A549 (cell line): ENCODE results near the gene SELENOK. TPM values are rescaled to one million over a fixed set of nuclear protein-coding genes. Genes with fewer than 3 reads are reported as not detected.

Experiments used
- ATAC-seq, 2 experiments: fragments of 200-7000 bp in 1 of 2; fragments of >200 bp in 1 of 2; cut with Nextera tagmentation in 1 of 2; cut with Tn5 transposase in 1 of 2; 3 replicates each; pipeline versions ENCODE4 v1.8.0 to v1.9.1; 2018 to 2020; ENCODE audit warnings: mild to moderate bottlenecking in 1 of 2, moderate library complexity in 1 of 2
- CTCF ChIA-PET: fragments of 300-600 bp; sonication (Branson Sonifier 250); formaldehyde crosslinking; extraction: SDS; loops from one replicate; lab custom pipeline; 2021; ENCODE audit warnings: antibody characterized with exemption, inconsistent platforms; lab: Yijun Ruan, JAX
- POLR2A ChIA-PET: fragments of 350-600 bp; formaldehyde crosslinking; extraction: SDS; loops from one replicate; lab custom pipeline; 2021; ENCODE audit warnings: antibody characterized with exemption, inconsistent platforms; lab: Yijun Ruan, JAX
- DNase-seq, 2 experiments: peaks; one replicate each; pipeline versions ENCODE4 v3.0.0 to v3.0.0-alpha.2; 2011 to 2016; ENCODE audit warnings: low read depth in 1 of 2, low spot score in 1 of 2
- FAIRE-seq: peaks from 2 replicates; lab custom pipeline; 2011; peaks lifted over from hg19 to GRCh38; lab: Jason Lieb, UNC
- H3K27ac ChIP-seq, 2 experiments: fragments of >200 bp; sonication (Bioruptor Twin); formaldehyde crosslinking; 3 replicates each; pipeline ENCODE4 v1.5.1; 2016 to 2017
- H3K4me1 ChIP-seq: fragments of >200 bp; sonication (Bioruptor Twin); formaldehyde crosslinking; 3 replicates; pipeline ENCODE4 v1.6.1; 2016
- H3K4me2 ChIP-seq: fragments of >200 bp; sonication (Bioruptor Twin); formaldehyde crosslinking; 3 replicates; pipeline ENCODE4 v1.6.1; 2016
- H3K4me3 ChIP-seq: fragments of >200 bp; sonication (Bioruptor Twin); formaldehyde crosslinking; 3 replicates; pipeline ENCODE4 v1.5.1; 2016
- H3K9me3 ChIP-seq: fragments of >200 bp; sonication (Bioruptor Twin); formaldehyde crosslinking; 3 replicates; pipeline ENCODE4 v1.6.1; 2016
- EHMT2 ChIP-seq: fragments of 200-600 bp; sonication (generic); IDR thresholded peaks from 2 replicates; pipeline ENCODE4 v1.6.1; 2016; ENCODE audit warnings: antibody characterized with exemption, low read depth, mild to moderate bottlenecking, moderate library complexity
- EP300 ChIP-seq, 2 experiments: fragments of >200 bp; sonication (Bioruptor Twin); formaldehyde crosslinking; IDR thresholded peaks; 2 replicates in 1 of 2; 3 replicates in 1 of 2; pipeline ENCODE4 v1.6.1; 2016 to 2017
- FOSB ChIP-seq: fragments of 250-450 bp; sonication (Bioruptor Pico); IDR thresholded peaks from 2 replicates; pipeline ENCODE4 v1.5.0; 2020; ENCODE audit warnings: mild to moderate bottlenecking, moderate library complexity
- HDAC2 ChIP-seq: fragments of 200-600 bp; sonication (generic); IDR thresholded peaks from 2 replicates; pipeline ENCODE4 v1.6.1; 2016
- KDM5A ChIP-seq: fragments of 200-600 bp; sonication (generic); IDR thresholded peaks from 2 replicates; pipeline ENCODE4 v1.6.1; 2016; ENCODE audit warnings: antibody characterized with exemption, mild to moderate bottlenecking
- MAFK ChIP-seq: fragments of 450-650 bp; IDR thresholded peaks from 2 replicates; pipeline ENCODE4 v1.6.1; 2014; ENCODE audit not compliant: partially characterized antibody
- NPAS2 ChIP-seq: fragments of 250-450 bp; sonication (Bioruptor Pico); IDR thresholded peaks from 2 replicates; pipeline ENCODE4 v1.8.0; 2022; ENCODE audit warnings: mild to moderate bottlenecking, moderate library complexity, borderline replicate concordance
- NR3C1 ChIP-seq: fragments of >200 bp; sonication (Bioruptor Twin); formaldehyde crosslinking; IDR thresholded peaks from 3 replicates; pipeline ENCODE4 v1.6.1; 2017
- PHF8 ChIP-seq: fragments of 200-600 bp; sonication (generic); IDR thresholded peaks from 2 replicates; pipeline ENCODE4 v1.6.1; 2016; ENCODE audit warnings: low read depth, mild to moderate bottlenecking, antibody characterized with exemption, moderate library complexity, borderline replicate concordance
- POLR2A ChIP-seq: IDR thresholded peaks from 2 replicates; pipeline ENCODE4 v1.6.1; 2012; ENCODE audit warnings: mild to moderate bottlenecking, low read length
- POLR2AphosphoS2 ChIP-seq: conservative IDR thresholded peaks from 2 replicates; pipeline ENCODE4 v1.6.1; 2012; ENCODE audit warnings: low read length, improper control_type of control experiment, inconsistent platforms
- RNF2 ChIP-seq: fragments of 200-600 bp; sonication (generic); IDR thresholded peaks from 2 replicates; pipeline ENCODE4 v1.6.1; 2016; ENCODE audit warnings: low read depth, mild to moderate bottlenecking, antibody characterized with exemption, moderate library complexity, borderline replicate concordance
- SMC3 ChIP-seq: fragments of >200 bp; sonication (Bioruptor Twin); formaldehyde crosslinking; IDR thresholded peaks from 3 replicates; pipeline ENCODE4 v1.6.1; 2018; ENCODE audit warnings: inconsistent platforms
- TFCP2L1 ChIP-seq: fragments of 250-450 bp; sonication (Bioruptor Pico); IDR thresholded peaks from 2 replicates; pipeline ENCODE4 v1.5.0; 2021; ENCODE audit warnings: mild to moderate bottlenecking
- TP53 ChIP-seq: fragments of 250-450 bp; sonication (Bioruptor Pico); IDR thresholded peaks from 2 replicates; pipeline ENCODE4 v1.5.0; 2021; ENCODE audit warnings: mild to moderate bottlenecking, moderate library complexity
- ZC3H11A ChIP-seq: fragments of 450-650 bp; IDR thresholded peaks from 2 replicates; pipeline ENCODE4 v1.6.1; 2014; ENCODE audit warnings: antibody characterized with exemption, mild to moderate bottlenecking
- ZFP36 ChIP-seq: fragments of 450-650 bp; IDR thresholded peaks from 2 replicates; pipeline ENCODE4 v1.6.1; 2014; ENCODE audit warnings: borderline replicate concordance; ENCODE audit not compliant: partially characterized antibody
- ZNF302 ChIP-seq: fragments of 250-450 bp; sonication (Bioruptor Pico); IDR thresholded peaks from 2 replicates; pipeline ENCODE4 v1.9.0; 2021; ENCODE audit warnings: inconsistent platforms, mild to moderate bottlenecking, moderate library complexity
- WGBS: methylation state at CpG from one replicate; pipeline ENCODE4 v1.1.6; 2017; ENCODE audit errors: missing lambda C conversion rate; 5-methylcytosine and 5-hydroxymethylcytosine counted together
- polyA plus RNA-seq, 4 experiments: library from polyadenylated mRNA; depleted of rRNA in 3 of 4; stranded (reverse); fragments of >200 nt; fragmentation: RNase III in 1 of 4; extraction: RNeasy Plus Mini Kit Qiagen cat#74134 plus additional on column Dnase treatment in 1 of 4; gene quantifications; 2 replicates in 3 of 4; 3 replicates in 1 of 4; pipeline ENCODE4 v1.2.3, GENCODE V29; 2011 to 2017
- TF ChIP-seq, protein P1 (sequence below): fragments of 250-450 bp; sonication (Bioruptor Pico); IDR thresholded peaks from 2 replicates; pipeline ENCODE4 v1.5.0; 2020; ENCODE audit warnings: low read depth, mild to moderate bottlenecking, moderate library complexity
- TF ChIP-seq, protein P2 (sequence below): IDR thresholded peaks from 2 replicates; pipeline ENCODE4 v1.6.1; 2012
- TF ChIP-seq, protein P3 (sequence below): fragments of >200 bp; sonication (Bioruptor Twin); formaldehyde crosslinking; IDR thresholded peaks from 2 replicates; pipeline ENCODE4 v1.6.1; 2016
- TF ChIP-seq, protein P4 (sequence below): IDR thresholded peaks from 2 replicates; pipeline ENCODE4 v1.6.1; 2012

SELENOK gene
- polyA plus RNA-seq, 2 of the 4 experiments (the other 2 are of a cell fraction), result 44.3 to 54.3 TPM

DNA sequence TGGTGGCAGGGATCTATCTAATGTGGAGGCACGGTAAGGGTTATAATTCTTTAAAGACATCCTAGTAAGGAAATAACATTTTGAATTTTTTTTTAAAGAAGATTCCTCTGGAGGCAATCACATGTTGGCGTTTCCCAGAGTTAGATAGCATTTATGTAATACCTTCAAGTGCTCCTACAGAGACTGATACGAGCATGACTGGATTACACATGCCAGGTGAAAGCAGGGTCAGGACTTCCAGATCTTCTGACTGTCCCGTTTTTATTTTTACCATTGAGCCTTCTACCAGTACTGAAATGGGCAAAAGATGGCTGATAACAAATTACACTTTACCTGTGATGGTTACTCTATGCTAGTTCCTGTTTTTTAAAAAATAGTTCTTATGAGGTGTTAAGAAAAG, 31.5 kb downstream of the SELENOK start:
- Histone ChIP-seq H3K4me2 (no peak overlapping the region), H3K27ac (no peak overlapping the region), H3K9me3 (no peaks in the 10 kb centered on the region), H3K4me1 (no peaks in the 10 kb centered on the region), H3K4me3 (no peak overlapping the region)
- no peak for ATAC-seq
- no peak for FAIRE-seq
- DNase-seq, result no peak
- POLR2A ChIA-PET, result no interaction called here
- CTCF ChIA-PET, result no interaction called here
- TF ChIP-seq, protein P1, sequence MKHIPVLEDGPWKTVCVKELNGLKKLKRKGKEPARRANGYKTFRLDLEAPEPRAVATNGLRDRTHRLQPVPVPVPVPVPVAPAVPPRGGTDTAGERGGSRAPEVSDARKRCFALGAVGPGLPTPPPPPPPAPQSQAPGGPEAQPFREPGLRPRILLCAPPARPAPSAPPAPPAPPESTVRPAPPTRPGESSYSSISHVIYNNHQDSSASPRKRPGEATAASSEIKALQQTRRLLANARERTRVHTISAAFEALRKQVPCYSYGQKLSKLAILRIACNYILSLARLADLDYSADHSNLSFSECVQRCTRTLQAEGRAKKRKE (CRISPR knock-in tag), result no peak
- TF ChIP-seq, protein P2, sequence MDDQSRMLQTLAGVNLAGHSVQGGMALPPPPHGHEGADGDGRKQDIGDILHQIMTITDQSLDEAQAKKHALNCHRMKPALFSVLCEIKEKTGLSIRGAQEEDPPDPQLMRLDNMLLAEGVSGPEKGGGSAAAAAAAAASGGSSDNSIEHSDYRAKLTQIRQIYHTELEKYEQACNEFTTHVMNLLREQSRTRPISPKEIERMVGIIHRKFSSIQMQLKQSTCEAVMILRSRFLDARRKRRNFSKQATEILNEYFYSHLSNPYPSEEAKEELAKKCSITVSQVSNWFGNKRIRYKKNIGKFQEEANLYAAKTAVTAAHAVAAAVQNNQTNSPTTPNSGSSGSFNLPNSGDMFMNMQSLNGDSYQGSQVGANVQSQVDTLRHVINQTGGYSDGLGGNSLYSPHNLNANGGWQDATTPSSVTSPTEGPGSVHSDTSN, result no peak
- no peak for TF ChIP-seq NR3C1
- TF ChIP-seq ZNF302 (CRISPR knock-in tag), result no peak
- no peak for TF ChIP-seq NPAS2 (CRISPR knock-in tag)
- WGBS, result 77% methylated on average over 4 of the region's 4 CpGs

DNA sequence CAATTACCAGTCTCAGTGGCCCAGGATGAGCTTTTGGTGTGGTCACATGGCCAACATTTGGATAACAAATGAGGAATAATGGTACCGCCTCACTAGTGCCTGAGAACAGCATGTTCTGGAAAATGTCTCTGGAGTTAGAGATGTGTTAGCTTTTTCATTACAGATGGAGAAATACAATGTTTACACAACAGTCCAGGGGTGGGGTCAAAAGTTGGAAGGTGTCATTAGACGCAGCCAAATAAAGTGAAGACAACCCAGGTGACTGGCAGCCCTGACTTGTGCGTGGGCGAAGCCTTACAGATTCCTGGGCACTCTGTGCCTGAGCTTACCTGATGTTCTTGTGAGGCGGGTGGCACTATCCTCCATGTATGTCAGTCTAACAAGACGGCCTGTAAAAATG, 32.5 kb downstream of the SELENOK start:
- H3K4me1 ChIP-seq, result no peaks in the 10 kb centered on the region
- POLR2A ChIA-PET, result no interaction called here
- no peaks in the 10 kb centered on the region for H3K9me3 ChIP-seq
- ATAC-seq, result no peak
- H3K4me3 ChIP-seq, result no peak overlapping the region
- H3K27ac ChIP-seq, result no peak overlapping the region
- H3K4me2 ChIP-seq, result no peak overlapping the region
- DNase-seq, result no peak
- 96% methylated on average over 6 of the region's 6 CpGs for WGBS
- CTCF ChIA-PET, result no interaction called here
- no peak for FAIRE-seq
- no peak for TF ChIP-seq ZC3H11A
- no peak for TF ChIP-seq NR3C1
- TF ChIP-seq HDAC2, result no peak
- TF ChIP-seq TP53 (CRISPR knock-in tag), result no peak
- TF ChIP-seq, protein P2, result no peak
- no peak for TF ChIP-seq ZFP36
- TF ChIP-seq, protein P3, sequence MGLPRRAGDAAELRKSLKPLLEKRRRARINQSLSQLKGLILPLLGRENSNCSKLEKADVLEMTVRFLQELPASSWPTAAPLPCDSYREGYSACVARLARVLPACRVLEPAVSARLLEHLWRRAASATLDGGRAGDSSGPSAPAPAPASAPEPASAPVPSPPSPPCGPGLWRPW, result no peak
- TF ChIP-seq EHMT2, result no peak
- no peak for TF ChIP-seq PHF8
- no peak for TF ChIP-seq POLR2A
- TF ChIP-seq, all 56 proteins: peak for 0

DNA sequence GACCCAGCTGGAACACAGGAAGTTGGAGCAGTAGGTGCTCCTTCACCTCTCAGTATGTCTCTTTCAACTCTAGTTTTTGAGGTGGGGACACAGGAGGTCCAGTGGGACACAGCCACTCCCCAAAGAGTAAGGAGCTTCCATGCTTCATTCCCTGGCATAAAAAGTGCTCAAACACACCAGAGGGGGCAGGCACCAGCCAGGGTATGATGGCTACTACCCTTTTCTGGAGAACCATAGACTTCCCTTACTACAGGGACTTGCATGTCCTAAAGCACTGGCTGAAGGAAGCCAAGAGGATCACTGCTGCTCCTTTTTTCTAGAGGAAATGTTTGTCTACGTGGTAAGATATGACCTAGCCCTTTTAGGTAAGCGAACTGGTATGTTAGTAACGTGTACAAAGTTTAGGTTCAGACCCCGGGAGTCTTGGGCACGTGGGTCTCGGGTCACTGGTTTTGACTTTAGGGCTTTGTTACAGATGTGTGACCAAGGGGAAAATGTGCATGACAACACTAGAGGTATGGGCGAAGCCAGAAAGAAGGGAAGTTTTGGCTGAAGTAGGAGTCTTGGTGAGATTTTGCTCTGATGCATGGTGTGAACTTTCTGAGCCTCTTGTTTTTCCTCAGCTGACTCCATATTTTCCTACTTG, 33.4 kb downstream of the SELENOK start:
- Histone ChIP-seq H3K4me2 (no peak overlapping the region), H3K9me3 (no peaks in the 10 kb centered on the region), H3K4me1 (no peaks in the 10 kb centered on the region), H3K27ac (no peak overlapping the region), H3K4me3 (no peak overlapping the region)
- WGBS, result 91% methylated on average over 7 of the region's 7 CpGs
- CTCF ChIA-PET, result interaction anchor here (1.3 to 1.8 kb wide), 2 partner anchors 9 to 13 kb away, joined by 3 to 4 read pairs; no protein-coding TSS in a partner anchor
- TF ChIP-seq RNF2, result no peak
- no peak for TF ChIP-seq MAFK
- TF ChIP-seq, protein P1 (CRISPR knock-in tag), result no peak
- no peak for TF ChIP-seq SMC3
- TF ChIP-seq, protein P4, sequence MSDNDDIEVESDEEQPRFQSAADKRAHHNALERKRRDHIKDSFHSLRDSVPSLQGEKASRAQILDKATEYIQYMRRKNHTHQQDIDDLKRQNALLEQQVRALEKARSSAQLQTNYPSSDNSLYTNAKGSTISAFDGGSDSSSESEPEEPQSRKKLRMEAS, result no peak
- TF ChIP-seq KDM5A, result no peak
- no peak for TF ChIP-seq POLR2AphosphoS2
- no peak for TF ChIP-seq TFCP2L1
- TF ChIP-seq EP300 (IDR thresholded peaks at IDR 0.05), result no peak
- no peak for TF ChIP-seq FOSB (CRISPR knock-in tag)
- POLR2A ChIA-PET, result no interaction called here
- FAIRE-seq, result no peak
- DNase-seq, result no peak
- peak in 1 of 2 experiments; percentile 30; a peak in 1 of 6 replicates for ATAC-seq
